Measurements from ENCODE around the gene SLC25A48. TPM values are rescaled to one million over a fixed set of nuclear protein-coding genes. Genes with fewer than 3 reads are reported as not detected.

Gene SLC25A48
- total and polyA plus RNA-seq, 12 donors = not detected

DNA sequence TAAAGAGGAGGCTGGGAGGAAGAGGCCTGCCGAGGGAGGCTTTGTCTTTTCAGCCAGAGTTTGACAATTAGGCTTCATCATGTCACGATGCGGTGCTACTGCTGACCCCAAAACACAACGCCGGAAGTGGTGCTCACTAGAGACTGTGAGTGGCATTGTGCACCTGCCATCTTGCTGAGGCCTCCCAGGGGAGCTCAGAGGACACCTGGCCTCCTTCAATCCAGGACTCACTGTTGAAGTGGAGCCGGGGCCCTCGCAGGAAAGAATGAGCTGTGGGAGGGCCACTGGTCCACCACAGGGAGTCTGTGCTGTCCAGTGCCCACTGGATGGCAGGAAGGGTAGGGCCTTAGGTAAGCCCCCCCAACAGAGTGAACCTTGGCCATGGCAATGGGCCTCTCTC, 12.7 kb upstream of the SLC25A48 start:
- no peaks in the 10 kb centered on the region for H3K4me1 ChIP-seq (replicated peaks in 1 of 2)
- H3K36me3 ChIP-seq (replicated peaks in 1 of 2) = no peaks in the 10 kb centered on the region
- no peak overlapping the region for H3K4me3 ChIP-seq
- no peaks in the 10 kb centered on the region for H3K27me3 ChIP-seq
- intact Hi-C loops (cut with DNase I) = no loop called here
- 71 to 87% (median 76%) methylated on average over 4 to 7 of the region's 7 CpGs for WGBS, 4 donors
- H3K9me3 ChIP-seq (replicated peaks in 1 of 3) = no peaks in the 10 kb centered on the region
- DNase-seq = no peak
- no peak overlapping the region for H3K27ac ChIP-seq
- TF ChIP-seq, protein P1, sequence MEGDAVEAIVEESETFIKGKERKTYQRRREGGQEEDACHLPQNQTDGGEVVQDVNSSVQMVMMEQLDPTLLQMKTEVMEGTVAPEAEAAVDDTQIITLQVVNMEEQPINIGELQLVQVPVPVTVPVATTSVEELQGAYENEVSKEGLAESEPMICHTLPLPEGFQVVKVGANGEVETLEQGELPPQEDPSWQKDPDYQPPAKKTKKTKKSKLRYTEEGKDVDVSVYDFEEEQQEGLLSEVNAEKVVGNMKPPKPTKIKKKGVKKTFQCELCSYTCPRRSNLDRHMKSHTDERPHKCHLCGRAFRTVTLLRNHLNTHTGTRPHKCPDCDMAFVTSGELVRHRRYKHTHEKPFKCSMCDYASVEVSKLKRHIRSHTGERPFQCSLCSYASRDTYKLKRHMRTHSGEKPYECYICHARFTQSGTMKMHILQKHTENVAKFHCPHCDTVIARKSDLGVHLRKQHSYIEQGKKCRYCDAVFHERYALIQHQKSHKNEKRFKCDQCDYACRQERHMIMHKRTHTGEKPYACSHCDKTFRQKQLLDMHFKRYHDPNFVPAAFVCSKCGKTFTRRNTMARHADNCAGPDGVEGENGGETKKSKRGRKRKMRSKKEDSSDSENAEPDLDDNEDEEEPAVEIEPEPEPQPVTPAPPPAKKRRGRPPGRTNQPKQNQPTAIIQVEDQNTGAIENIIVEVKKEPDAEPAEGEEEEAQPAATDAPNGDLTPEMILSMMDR (IDR thresholded peaks at IDR 0.05) = no peak
- no peak for TF ChIP-seq POLR2A (IDR thresholded peaks at IDR 0.05)

DNA sequence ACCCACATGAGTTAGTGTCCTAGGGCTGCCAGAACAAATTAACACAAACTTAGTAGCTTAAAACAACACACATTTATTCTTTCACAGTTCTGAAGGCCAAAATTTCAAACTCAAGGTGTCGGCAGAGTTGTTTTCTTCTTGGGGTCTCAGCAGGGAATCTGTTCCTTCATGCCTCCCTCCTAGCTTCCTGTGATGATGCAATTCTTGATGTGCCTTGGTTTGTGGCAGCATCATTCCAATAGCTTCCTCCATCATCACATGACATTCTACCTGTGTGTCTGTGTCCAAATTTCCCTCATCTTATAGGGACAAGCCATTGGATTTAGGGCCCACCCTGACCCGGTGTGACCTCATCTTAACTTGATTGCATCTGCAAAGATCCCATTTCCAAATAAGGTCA, 12.2 kb upstream of the SLC25A48 start:
- H3K27me3 ChIP-seq = no peaks in the 10 kb centered on the region
- 62 to 81% (median 68%) methylated on average over 2 of the region's 2 CpGs for WGBS, 4 donors
- H3K9me3 ChIP-seq (replicated peaks in 1 of 3) = no peaks in the 10 kb centered on the region
- H3K4me1 ChIP-seq (replicated peaks in 1 of 2) = no peaks in the 10 kb centered on the region
- no peak overlapping the region for H3K4me3 ChIP-seq
- TF ChIP-seq, protein P1 (IDR thresholded peaks at IDR 0.05) = no peak
- no peak for TF ChIP-seq POLR2A (IDR thresholded peaks at IDR 0.05)
- no peak overlapping the region for H3K27ac ChIP-seq
- no peaks in the 10 kb centered on the region for H3K36me3 ChIP-seq (replicated peaks in 1 of 2)
- DNase-seq = no peak
- intact Hi-C loops (cut with DNase I) = no loop called here

DNA sequence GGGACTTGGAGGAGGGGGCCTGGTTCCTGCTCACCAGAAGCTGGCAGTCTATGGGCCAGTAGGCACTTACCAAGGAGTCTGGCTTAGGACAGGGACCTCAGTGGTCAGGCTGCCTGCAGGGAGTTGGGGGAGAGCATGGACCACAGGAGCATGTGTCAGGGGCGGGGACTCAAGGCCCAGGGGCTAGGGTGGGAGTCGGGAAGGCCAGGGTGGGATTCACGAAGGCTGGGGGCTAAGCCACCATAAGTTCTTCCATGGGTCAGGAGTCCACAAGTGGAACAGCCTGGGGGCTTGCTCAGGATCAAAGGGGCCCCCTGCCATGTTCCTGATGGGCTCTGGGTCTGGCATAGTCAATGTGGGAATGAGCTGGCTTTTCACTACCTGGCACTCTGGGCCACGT, 11.5 kb upstream of the SLC25A48 start:
- no peak for DNase-seq
- WGBS, 4 donors = 67 to 92% (median 74%) methylated on average over 1 to 4 of the region's 4 CpGs
- H3K27ac ChIP-seq = no peak overlapping the region
- H3K9me3 ChIP-seq (replicated peaks in 1 of 3) = no peaks in the 10 kb centered on the region
- TF ChIP-seq POLR2A (IDR thresholded peaks at IDR 0.05) = no peak
- TF ChIP-seq, protein P1 (IDR thresholded peaks at IDR 0.05) = no peak
- intact Hi-C loops (cut with DNase I) = no loop called here
- no peaks in the 10 kb centered on the region for H3K4me1 ChIP-seq (replicated peaks in 1 of 2)
- no peaks in the 10 kb centered on the region for H3K36me3 ChIP-seq (replicated peaks in 1 of 2)
- no peaks in the 10 kb centered on the region for H3K27me3 ChIP-seq
- H3K4me3 ChIP-seq = no peak overlapping the region

DNA sequence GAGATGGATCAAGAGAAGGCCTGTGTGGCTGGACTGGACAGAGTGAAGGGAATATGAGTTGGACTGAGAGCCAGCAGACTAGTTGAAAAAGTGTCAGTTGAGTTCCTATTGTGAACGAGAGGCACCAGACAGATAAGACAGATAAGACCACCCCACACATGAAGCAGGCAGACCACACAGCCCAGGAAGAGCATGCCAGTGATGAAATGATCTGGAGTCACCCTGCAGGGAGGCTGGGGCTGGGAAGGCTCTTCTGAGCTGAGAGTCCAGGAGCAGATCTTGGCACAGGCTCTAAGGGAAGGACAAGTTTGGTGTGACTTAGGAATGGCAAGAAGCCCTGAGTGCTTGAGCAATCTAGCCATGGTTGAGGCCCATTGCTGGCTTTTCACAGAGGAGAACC, 10.6 kb upstream of the SLC25A48 start:
- DNase-seq = no peak
- no peaks in the 10 kb centered on the region for H3K9me3 ChIP-seq (replicated peaks in 1 of 3)
- TF ChIP-seq, protein P1 (IDR thresholded peaks at IDR 0.05) = no peak
- TF ChIP-seq POLR2A (IDR thresholded peaks at IDR 0.05) = no peak
- H3K27me3 ChIP-seq = no peaks in the 10 kb centered on the region
- H3K4me3 ChIP-seq = no peak overlapping the region
- intact Hi-C loops (cut with DNase I) = no loop called here
- no peaks in the 10 kb centered on the region for H3K36me3 ChIP-seq (replicated peaks in 1 of 2)
- whole genome bisulfite sequencing, 4 donors = 53 to 73% (median 60%) methylated on average over 1 of the region's 1 CpG
- no peak overlapping the region for H3K27ac ChIP-seq
- H3K4me1 ChIP-seq (replicated peaks in 1 of 2) = no peaks in the 10 kb centered on the region
